GM18517 (cell line): ENCODE data around the gene TK2.
A peak's percentile ranks its signal among the peaks of the same experiment; 100 is the strongest.

Experiments used
- ATAC-seq: cut with Tn5 transposase; IDR thresholded peaks from one replicate; pipeline ENCODE4 v1.9.1; 2021; ENCODE audit warnings: mild to moderate bottlenecking, moderate library complexity; ENCODE audit not compliant: unreplicated experiment

The TK2 gene

DNA sequence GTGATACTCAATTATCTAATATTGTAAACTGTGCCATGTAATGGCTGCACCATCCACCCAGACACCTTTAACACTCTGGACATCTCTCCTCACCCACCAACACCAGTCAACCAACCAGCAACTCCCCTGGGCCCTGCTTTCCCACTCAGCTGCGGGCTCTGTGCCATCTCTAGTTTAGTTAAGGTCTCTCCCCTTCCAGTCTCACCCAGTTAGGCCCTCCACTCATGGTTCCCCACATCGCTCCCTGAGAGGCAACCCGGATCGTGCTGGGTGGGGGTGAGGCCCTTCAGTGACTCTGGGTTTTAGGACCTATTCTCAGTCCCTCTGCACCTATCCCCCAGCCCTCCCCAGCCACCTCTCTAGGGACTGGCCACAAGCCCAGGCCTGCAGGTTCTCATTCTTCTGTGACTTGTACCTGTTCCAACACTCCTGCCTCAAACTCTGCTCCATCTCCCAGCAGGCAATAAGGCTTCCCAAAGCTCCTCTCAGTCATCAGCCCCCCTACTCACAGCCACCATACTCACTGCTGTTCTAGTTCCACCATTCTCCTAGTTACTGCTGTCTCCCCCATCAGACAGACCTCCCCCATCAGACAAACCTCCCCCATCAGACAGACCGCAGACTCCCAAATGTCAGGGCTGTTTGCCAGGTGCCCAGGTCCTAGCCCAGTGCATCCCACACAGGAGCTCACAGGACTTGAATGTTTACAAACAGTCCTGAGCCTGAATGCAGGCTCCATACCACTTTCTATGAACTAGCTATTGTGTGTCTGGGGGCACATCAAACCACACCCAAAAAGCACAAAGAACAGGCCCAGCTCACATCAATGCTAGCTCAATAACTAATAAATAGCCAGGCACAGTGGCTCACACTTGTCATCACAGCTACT, 2.6 kb downstream of the TK2 start:
- ATAC-seq, result no peak

DNA sequence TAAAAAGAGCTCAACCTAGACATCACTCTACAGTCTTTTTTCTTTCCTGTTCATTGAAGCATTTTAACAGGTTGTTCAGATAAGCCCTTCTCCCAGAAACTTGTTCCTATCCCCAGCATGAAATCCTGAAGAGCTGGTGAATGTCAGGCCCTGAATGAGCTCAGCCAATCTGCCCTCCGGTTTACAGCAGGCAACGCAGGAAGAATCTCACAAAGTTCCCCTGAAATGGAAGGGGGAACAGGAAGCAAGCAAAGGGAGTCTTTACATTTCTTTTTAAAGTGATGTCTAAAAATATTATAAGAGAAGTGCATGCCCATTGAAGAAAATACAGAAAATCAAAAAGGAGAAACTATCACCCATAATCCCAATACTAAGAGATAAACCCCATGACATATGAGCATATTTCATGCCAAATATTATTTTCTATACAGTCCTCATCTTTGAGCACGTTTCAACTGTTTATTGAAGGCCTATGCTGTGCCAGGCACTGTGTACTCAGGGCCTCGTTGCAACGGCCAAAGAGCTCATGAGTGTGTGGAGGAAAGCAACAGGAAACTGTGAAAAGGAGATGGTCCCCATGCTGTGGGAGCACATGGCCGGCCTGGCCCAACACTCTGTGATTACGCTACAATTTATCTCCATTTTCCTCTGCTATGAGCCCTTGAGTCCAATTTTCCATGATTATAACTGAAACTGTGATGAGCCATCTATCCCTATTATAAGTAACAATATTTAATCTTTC, 5.7 kb downstream of the TK2 start:
- no peak for ATAC-seq

GRCh38 chr16:66543541-66543940, 6.4 kb downstream of the TK2 start:
- no peak for ATAC-seq

- no peak for ATAC-seq
These were observed 7.5 kb downstream of the TK2 start for GRCh38 chr16:66542396-66542795.

- ATAC-seq, result no peak
These were observed 8.2 kb downstream of the TK2 start for GRCh38 chr16:66541388-66542355.

- ATAC-seq, result no peak
These were observed 10.1 kb downstream of the TK2 start for GRCh38 chr16:66539623-66540469.

GRCh38 chr16:66538910-66539309, 11.0 kb downstream of the TK2 start:
- ATAC-seq, result no peak

GRCh38 chr16:66537236-66537635, 12.7 kb downstream of the TK2 start:
- ATAC-seq, result no peak

DNA sequence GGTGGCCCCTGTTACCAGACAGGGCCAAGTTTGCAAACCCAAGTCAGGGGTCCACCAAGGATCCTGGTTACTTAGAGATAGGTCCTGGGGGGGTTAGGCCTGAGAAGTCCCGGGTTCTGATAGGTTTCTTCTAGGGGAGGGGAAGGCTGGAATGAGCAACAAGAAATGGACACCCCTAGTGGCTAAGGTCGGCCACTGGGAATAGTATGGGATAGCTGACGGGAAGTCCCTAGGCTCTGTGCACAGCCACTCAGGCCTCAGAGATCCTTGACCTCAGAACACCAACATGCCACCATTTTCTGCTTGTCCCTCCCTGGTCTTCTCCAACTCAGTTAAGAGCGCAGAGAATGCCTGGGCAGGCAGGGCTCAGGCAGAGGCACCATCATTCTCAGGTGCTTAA, 13.4 kb downstream of the TK2 start:
- ATAC-seq, result no peak

DNA sequence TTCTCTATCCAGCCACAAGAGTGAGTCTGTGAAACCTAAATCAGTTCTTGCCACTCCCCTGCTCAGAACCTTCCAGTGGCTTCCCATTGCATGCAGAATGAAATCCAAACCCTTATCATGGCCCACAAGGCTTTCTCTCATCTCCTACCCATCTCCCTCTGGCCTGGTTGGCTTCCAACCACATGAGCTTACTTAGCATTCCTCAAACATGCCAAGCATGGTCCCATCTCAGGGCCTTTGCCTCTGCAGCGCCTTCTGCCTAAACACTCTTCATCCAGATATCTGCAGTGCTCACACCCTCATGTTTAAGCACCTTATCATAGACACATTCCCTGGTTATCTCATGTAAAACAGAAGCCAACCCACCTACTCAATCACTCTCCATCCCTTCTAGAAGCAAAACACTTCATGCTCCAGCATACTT, 15.5 kb downstream of the TK2 start:
- no peak for ATAC-seq

GRCh38 chr16:66529475-66529874, 20.4 kb downstream of the TK2 start:
- no peak for ATAC-seq

- ATAC-seq, result no peak
These were observed 21.6 kb downstream of the TK2 start for GRCh38 chr16:66528294-66528693.

DNA sequence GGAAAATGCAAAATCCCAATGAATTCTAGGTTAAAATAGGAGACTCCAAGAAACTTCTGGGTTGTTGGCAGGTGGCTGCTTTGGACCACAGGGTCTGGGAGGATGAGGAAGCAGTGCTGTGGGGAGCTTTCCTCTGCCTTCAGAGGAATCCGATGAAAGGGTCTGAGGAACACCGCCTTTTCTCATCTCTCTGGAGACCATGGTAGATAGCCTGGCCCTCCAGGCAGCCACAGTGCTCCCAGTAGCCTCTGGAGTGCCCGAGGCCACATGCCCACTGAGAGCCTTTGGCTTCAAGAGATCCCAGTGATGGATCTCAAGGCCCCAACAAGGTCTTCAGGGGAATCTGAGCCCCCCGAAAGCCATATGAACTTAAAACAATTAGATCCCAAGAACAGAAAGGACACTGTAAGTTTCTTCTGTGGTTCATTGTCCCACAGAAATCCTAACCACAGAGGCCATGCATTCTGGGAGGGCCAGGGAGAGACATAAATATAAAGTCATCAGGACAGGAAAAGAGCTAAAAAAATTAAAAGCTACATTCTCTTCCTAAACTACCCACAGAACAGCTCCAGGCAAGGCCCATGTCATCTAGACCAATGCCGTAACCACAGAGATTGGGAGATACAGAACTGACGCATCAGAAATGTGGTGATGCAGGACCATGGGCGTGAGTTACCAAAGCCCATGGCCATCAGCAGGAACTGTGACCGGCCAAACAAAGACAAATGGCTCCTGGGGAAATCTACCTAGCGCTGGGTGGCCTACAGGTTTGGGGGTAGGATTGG, 24.3 kb downstream of the TK2 start:
- ATAC-seq, result no peak

GRCh38 chr16:66524601-66525164, 25.2 kb downstream of the TK2 start:
- ATAC-seq, result peak; percentile 64

DNA sequence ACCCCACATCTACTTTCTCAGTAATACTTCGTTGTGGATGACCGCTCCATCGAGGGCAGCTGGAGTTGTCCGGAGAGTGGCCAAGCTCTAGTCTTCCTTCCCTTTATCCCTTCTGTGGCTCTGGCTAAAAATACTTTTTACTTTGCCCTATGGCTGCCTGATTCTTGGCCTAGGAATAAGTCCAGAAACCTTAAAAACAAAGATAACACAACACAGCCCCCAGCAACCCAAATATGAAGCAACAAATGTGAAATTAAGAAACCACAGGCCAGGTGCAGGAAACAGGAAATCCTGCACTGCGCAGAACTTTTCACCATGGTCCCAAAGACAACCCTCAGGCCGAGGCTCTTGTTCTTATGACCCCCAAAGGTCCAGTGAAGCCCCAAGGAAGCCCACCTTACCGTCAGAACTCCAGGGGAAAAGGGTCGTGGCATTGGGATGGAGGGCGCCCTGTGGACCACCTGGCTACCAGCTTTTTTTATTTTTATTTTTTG, 26.0 kb downstream of the TK2 start:
- peak; percentile 53 for ATAC-seq

DNA sequence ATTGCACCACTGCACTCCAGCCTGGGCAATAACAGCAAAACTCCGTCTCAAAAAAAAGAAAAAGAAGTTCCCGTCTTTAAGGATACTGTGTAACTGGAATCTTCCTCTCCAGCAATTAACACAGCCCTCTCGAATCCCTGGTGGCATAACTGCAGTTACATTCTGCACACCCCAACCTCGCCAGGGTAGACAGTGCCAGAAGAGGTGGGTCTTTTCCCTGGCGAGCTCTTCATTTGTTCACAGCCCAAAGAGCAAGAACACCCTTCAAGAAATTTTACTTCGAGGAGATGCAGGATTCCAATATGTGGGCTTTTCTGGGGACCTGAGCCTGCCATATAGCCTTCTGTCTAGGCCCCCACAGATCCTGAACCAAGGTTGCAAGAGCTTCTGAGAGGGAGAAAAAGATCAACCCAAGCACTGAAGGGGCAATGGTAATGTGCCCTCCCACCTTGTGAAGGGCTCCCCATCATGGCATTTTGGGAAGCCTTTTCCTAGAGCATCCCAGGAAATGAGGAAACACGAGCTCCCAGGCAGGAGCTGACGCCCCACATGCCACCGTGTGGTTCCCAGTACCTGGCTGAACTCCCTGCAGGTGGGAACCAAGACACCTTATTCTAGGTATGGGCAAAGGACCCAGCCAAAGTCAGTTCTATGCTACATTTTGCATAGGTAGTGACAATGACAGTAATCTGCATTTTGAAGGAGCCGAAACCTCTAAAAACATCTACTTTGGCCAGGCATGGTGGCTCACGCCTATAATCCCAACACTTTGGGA, 26.9 kb downstream of the TK2 start:
- ATAC-seq, result no peak

DNA sequence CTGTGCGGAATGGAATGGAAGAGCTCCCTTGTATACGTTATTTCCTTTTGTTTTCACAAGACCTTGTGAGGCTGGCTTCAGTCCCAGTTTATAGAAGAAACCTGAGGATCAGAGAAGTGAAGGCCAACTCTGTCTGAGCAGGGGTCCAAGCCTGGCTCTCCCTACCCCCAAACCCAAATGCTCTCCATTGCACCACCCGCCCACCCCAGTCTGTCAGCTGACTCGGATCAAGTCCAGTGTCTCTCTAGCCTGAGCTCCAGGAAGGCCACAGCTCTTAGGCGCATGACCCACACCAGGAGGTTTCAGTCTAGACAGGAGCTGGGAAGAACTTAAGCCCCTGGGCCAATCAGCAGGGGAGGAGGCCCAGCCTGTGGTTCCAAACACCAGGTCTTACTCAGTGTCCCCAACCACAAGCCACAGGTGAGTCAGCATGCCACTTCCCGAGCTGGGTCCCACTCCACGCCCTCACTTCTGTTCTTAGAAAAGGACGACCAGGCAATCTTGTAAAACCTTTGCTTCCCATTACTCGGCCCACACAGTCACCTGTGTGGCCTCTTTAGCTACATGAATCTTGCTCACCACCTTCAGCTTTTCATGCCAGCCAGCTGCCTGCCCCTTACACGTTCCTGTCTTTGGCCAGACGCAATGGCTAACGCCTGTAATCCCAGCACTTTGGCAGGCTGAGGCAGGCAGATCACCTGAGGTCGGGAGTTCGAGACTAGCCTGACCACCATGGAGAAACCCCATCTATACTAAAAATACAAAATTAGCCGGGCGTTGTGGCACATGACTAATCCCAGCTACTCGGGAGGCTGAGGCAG, 27.8 kb downstream of the TK2 start:
- ATAC-seq, result peak; percentile 55
